SKM-1 treated with dmso at 0.1 percent for 144 hours (cell line): ENCODE results near the gene DMD.
"Not testable (repeated sequence)": the region's sequence is repeated elsewhere in the genome, so short reads cannot be mapped to it uniquely, and the experiment has no call there.

Experiments
- DNase-seq: peaks from one replicate; lab custom pipeline; 2025; ENCODE audit not compliant: unreplicated experiment; lab: John Stamatoyannopoulos, UW

Gene DMD

GRCh38 chrX:33211356-33212260, at the start of gene DMD:
DMD (minus strand) TSS chrX:33211549; CDS start chrX:33211312, 237 bp downstream.
- DNase-seq, result no peak

- DNase-seq, result no peak
Observed at GRCh38 chrX:33252306-33252825, 41.0 kb upstream of the DMD start.

- no peak for DNase-seq
Observed at GRCh38 chrX:33218819-33219218, 7.5 kb upstream of the DMD start.

GRCh38 chrX:33210156-33210555, 1.2 kb downstream of the DMD start:
- DNase-seq, result no peak

- DNase-seq, result no peak
Observed at GRCh38 chrX:33207056-33207455, 4.3 kb downstream of the DMD start.

- DNase-seq, result no peak
Observed at GRCh38 chrX:33205321-33205720, 6.0 kb downstream of the DMD start.

- no peak for DNase-seq
Observed at GRCh38 chrX:33204889-33205288, 6.5 kb downstream of the DMD start.

- no peak for DNase-seq
Observed at GRCh38 chrX:33198561-33199279, 12.6 kb downstream of the DMD start.

- no peak for DNase-seq
Observed at GRCh38 chrX:33195698-33196097, 15.7 kb downstream of the DMD start.

GRCh38 chrX:33194876-33195433, 16.4 kb downstream of the DMD start:
- DNase-seq, result no peak

- DNase-seq, result no peak
Observed at GRCh38 chrX:33194289-33194688, 17.1 kb downstream of the DMD start.

GRCh38 chrX:33190016-33190415, 21.3 kb downstream of the DMD start:
- no peak for DNase-seq

- DNase-seq, result no peak
Observed at GRCh38 chrX:33188881-33189280, 22.5 kb downstream of the DMD start.

- DNase-seq, result no peak
Observed at GRCh38 chrX:33188286-33188685, 23.1 kb downstream of the DMD start.

- not testable (repeated sequence) for DNase-seq
Observed at GRCh38 chrX:33184803-33185202, 26.5 kb downstream of the DMD start.

GRCh38 chrX:33183361-33183760, 28.0 kb downstream of the DMD start:
- no peak for DNase-seq

GRCh38 chrX:33178690-33179089, 32.7 kb downstream of the DMD start:
- no peak for DNase-seq

GRCh38 chrX:33178218-33178617, 33.1 kb downstream of the DMD start:
- DNase-seq, result no peak

- DNase-seq, result no peak
Observed at GRCh38 chrX:33175201-33175600, 36.1 kb downstream of the DMD start.

- no peak for DNase-seq
Observed at GRCh38 chrX:33171041-33171440, 40.3 kb downstream of the DMD start.

- DNase-seq, result no peak
Observed at GRCh38 chrX:33161829-33162228, 49.5 kb downstream of the DMD start.

GRCh38 chrX:33160273-33160672, 51.1 kb downstream of the DMD start:
- no peak for DNase-seq
